GM23338 (cell line): ENCODE data around the gene ZFHX3. TPM values are rescaled to one million over a fixed set of nuclear protein-coding genes. Genes with fewer than 3 reads are reported as not detected.

Experiments
- ATAC-seq: fragments of 200-7000 bp; cut with Tn5 transposase; 3 replicates; pipeline ENCODE4 v1.9.1; 2020
- DNase-seq: peaks from one replicate; pipeline ENCODE4 v3.0.0-alpha.2; 2015; ENCODE audit warnings: low spot score
- H2AFZ ChIP-seq: fragments of 200-600 bp; sonication (generic); 2 replicates; pipeline ENCODE4 v1.8.0; 2016; ENCODE audit warnings: antibody characterized with exemption, mild to moderate bottlenecking, moderate library complexity
- H3F3A ChIP-seq: fragments of 200-600 bp; sonication (generic); replicated peaks from 2 replicates; pipeline ENCODE4 v1.8.0; 2017; ENCODE audit warnings: antibody characterized with exemption, mixed run types, low read depth
- H3K27ac ChIP-seq: fragments of 200-600 bp; sonication (generic); 2 replicates; pipeline ENCODE4 v1.6.1; 2016; ENCODE audit warnings: low read depth
- H3K27me3 ChIP-seq: fragments of 200-600 bp; sonication (generic); 2 replicates; pipeline ENCODE4 v1.8.0; 2016; ENCODE audit warnings: mild to moderate bottlenecking, mixed run types, moderate library complexity; ENCODE audit not compliant: insufficient read depth
- H3K36me3 ChIP-seq: fragments of 200-600 bp; sonication (generic); 2 replicates; pipeline ENCODE4 v1.8.0; 2016; ENCODE audit warnings: mild to moderate bottlenecking; ENCODE audit not compliant: insufficient read depth
- H3K4me1 ChIP-seq: fragments of 200-600 bp; sonication (generic); 2 replicates; pipeline ENCODE4 v1.8.0; 2016; ENCODE audit warnings: mild to moderate bottlenecking, moderate library complexity; ENCODE audit not compliant: insufficient read depth
- H3K4me2 ChIP-seq: fragments of 200-600 bp; sonication (generic); 2 replicates; pipeline ENCODE4 v1.7.1; 2017; ENCODE audit warnings: mixed run types
- H3K4me3 ChIP-seq: fragments of 200-600 bp; sonication (generic); 2 replicates; pipeline ENCODE4 v1.6.1; 2016; ENCODE audit warnings: mixed run types
- H3K79me2 ChIP-seq: fragments of 200-600 bp; sonication (generic); replicated peaks from 2 replicates; pipeline ENCODE4 v1.8.0; 2017; ENCODE audit warnings: mild to moderate bottlenecking; ENCODE audit not compliant: insufficient read depth
- H3K9me2 ChIP-seq: fragments of 200-600 bp; sonication (generic); 2 replicates; pipeline ENCODE4 v1.8.0; 2017; ENCODE audit not compliant: insufficient read depth
- H4K20me1 ChIP-seq: fragments of 200-600 bp; sonication (generic); replicated peaks from 2 replicates; pipeline ENCODE4 v1.8.0; 2017; ENCODE audit warnings: mild to moderate bottlenecking; ENCODE audit not compliant: insufficient read depth
- H3K27ac Mint-ChIP-seq: 2 replicates; pipeline ENCODE4 v1.8.0; 2020; ENCODE audit warnings: inconsistent platforms, mild to moderate bottlenecking, moderate library complexity, mixed read lengths
- H3K27me3 Mint-ChIP-seq: 3 replicates; pipeline ENCODE4 v1.8.0; 2022; ENCODE audit warnings: low read depth, mild to moderate bottlenecking, moderate library complexity, mixed read lengths, inconsistent platforms; ENCODE audit not compliant: insufficient read depth, poor library complexity
- H3K36me3 Mint-ChIP-seq: 3 replicates; pipeline ENCODE4 v1.8.0; 2021; ENCODE audit warnings: low read depth, mild to moderate bottlenecking, inconsistent platforms, moderate library complexity, mixed read lengths
- H3K4me1 Mint-ChIP-seq: 3 replicates; pipeline ENCODE4 v1.8.0; 2020; ENCODE audit warnings: mild to moderate bottlenecking, inconsistent platforms, mixed read lengths
- H3K4me3 Mint-ChIP-seq: 3 replicates; pipeline ENCODE4 v1.8.0; 2021; ENCODE audit warnings: moderate library complexity, mild to moderate bottlenecking, inconsistent platforms, mixed read lengths
- H3K9me3 Mint-ChIP-seq: 3 replicates; pipeline ENCODE4 v1.8.0; 2020; ENCODE audit warnings: moderate library complexity, mild to moderate bottlenecking, inconsistent platforms, mixed read lengths
- CREB1 ChIP-seq: fragments of 250-450 bp; sonication (Bioruptor Pico); IDR thresholded peaks from 2 replicates; pipeline ENCODE4 v1.5.0; 2020; ENCODE audit warnings: low read depth, mild to moderate bottlenecking, moderate library complexity
- EZH2 ChIP-seq: fragments of 200-600 bp; sonication (generic); IDR thresholded peaks from one replicate; pipeline ENCODE4 v1.8.0; 2017; ENCODE audit warnings: antibody characterized with exemption, mild to moderate bottlenecking, low read depth; ENCODE audit not compliant: unreplicated experiment
- JUNB ChIP-seq: IDR thresholded peaks from one replicate; pipeline ENCODE4 v1.6.1; 2016; ENCODE audit warnings: antibody characterized with exemption; ENCODE audit not compliant: unreplicated experiment
- NANOG ChIP-seq: IDR thresholded peaks from 2 replicates; pipeline ENCODE4 v1.6.1; 2016; ENCODE audit warnings: antibody characterized with exemption, borderline replicate concordance
- ZNF114 ChIP-seq: fragments of 250-450 bp; sonication (Bioruptor Pico); IDR thresholded peaks from 2 replicates; pipeline ENCODE4 v1.5.0; 2020; ENCODE audit warnings: mild to moderate bottlenecking, moderate library complexity
- ZNF462 ChIP-seq: fragments of 250-450 bp; sonication (Bioruptor Pico); IDR thresholded peaks from 2 replicates; pipeline ENCODE4 v1.5.0; 2020; ENCODE audit warnings: mild to moderate bottlenecking, moderate library complexity
- polyA plus RNA-seq: library from polyadenylated mRNA; unstranded; fragments of >200 nt; fragmentation: Nextera tagmentation; extraction: Ambion mirVana; gene quantifications from 2 replicates; pipeline ENCODE4 v1.2.1, GENCODE V29; 2016
- total RNA-seq: library from RNA; depleted of rRNA; stranded (reverse); fragments of >200 nt; shearing (Covaris generic); gene quantifications from 2 replicates; pipeline ENCODE4 v1.2.3, GENCODE V29; 2014
- TF ChIP-seq, protein P1 (sequence below): IDR thresholded peaks from one replicate; pipeline ENCODE4 v1.6.1; 2018; ENCODE audit warnings: antibody characterized with exemption; ENCODE audit not compliant: unreplicated experiment

ZFHX3 gene
- total and polyA plus RNA-seq, 2 experiments from 2014 or later: 1.0 to 1.5 TPM

DNA sequence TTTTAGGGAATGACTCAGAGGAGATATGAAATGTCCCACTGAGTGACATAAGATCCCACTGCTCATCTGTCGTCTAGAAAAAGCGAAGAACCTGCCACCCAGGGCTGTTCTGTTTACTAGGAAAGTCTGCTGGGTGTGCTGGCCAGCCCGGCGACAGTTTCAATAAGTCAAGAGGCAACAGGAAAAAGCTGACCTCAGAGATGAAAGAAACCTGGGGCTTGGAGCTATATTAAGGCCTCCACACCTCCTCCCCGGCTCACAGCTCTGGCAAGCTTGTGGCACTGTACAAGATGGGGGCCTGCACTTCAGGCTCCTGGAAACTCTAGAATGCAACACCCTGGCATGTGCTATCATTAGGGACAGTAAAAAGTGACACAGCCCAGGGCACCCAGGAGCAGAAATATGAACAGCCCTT is 10.6 kb downstream of the ZFHX3 start (continued):
- TF ChIP-seq, protein P1, sequence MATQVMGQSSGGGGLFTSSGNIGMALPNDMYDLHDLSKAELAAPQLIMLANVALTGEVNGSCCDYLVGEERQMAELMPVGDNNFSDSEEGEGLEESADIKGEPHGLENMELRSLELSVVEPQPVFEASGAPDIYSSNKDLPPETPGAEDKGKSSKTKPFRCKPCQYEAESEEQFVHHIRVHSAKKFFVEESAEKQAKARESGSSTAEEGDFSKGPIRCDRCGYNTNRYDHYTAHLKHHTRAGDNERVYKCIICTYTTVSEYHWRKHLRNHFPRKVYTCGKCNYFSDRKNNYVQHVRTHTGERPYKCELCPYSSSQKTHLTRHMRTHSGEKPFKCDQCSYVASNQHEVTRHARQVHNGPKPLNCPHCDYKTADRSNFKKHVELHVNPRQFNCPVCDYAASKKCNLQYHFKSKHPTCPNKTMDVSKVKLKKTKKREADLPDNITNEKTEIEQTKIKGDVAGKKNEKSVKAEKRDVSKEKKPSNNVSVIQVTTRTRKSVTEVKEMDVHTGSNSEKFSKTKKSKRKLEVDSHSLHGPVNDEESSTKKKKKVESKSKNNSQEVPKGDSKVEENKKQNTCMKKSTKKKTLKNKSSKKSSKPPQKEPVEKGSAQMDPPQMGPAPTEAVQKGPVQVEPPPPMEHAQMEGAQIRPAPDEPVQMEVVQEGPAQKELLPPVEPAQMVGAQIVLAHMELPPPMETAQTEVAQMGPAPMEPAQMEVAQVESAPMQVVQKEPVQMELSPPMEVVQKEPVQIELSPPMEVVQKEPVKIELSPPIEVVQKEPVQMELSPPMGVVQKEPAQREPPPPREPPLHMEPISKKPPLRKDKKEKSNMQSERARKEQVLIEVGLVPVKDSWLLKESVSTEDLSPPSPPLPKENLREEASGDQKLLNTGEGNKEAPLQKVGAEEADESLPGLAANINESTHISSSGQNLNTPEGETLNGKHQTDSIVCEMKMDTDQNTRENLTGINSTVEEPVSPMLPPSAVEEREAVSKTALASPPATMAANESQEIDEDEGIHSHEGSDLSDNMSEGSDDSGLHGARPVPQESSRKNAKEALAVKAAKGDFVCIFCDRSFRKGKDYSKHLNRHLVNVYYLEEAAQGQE: no peak
- TF ChIP-seq EZH2: no peak
- TF ChIP-seq JUNB: no peak
- TF ChIP-seq CREB1: no peak
- no peak for TF ChIP-seq ZNF114 (CRISPR knock-in tag)

DNA sequence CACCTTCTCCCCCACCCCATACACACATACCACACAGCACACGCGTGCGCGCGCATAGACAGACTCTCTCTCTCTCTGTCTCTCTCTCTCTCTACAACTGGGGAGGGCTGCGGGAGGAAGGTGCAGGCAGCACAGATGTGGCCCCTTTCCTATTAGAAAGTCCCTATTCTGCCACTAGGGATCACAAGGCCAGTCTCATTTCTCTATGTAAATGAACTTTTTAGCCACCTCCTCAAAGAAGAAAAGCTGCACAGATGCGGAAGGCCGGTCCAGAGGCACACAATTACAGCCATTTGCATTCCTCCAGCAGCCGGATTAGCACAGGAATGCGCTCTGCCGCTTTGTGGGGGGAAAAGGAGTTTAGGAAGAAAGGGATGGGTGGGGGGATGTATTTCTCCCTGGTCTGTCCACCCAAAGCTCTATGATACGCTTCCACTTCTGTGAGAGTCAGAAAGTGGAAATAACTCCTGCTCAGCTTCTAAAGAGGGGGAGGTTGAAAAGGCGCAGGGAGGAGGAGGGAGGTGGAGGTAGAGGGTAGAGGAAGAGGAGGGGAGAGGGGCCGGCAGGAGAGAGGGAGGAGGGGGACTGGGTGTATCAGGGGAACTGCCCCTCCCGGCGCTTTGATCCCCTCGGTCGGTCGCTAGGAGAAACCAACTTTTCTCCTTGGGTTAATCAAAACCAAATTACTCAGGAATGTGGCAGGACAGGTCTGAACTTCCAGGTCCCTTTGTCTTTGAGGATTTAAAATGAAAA is 11.7 kb downstream of the ZFHX3 start:
- Mint-ChIP-seq H3K27me3 (peaks cover 97% of the 10 kb centered on the region), H3K36me3 (peaks cover 9% of the 10 kb centered on the region; the same call in 2 of the 3 replicates), H3K9me3 (peaks cover 12% of the 10 kb centered on the region; the same call in 2 of the 3 replicates), H3K4me1 (peaks cover 86% of the 10 kb centered on the region), H3K4me3 (peak overlapping the region; percentile 60), H3K27ac (no peak overlapping the region)
- no peaks in the 10 kb centered on the region for H3K36me3 ChIP-seq
- peak overlapping the region; percentile 73 for H3K4me2 ChIP-seq
- no peak overlapping the region for H2AFZ ChIP-seq
- 0 out of 2 replicates have a peak, but pooled peaks have one; percentile 4 for TF ChIP-seq NANOG
- TF ChIP-seq EZH2: peak; percentile 45
- no peak for TF ChIP-seq JUNB
- peaks cover 28% of the 10 kb centered on the region for H3F3A ChIP-seq
- H3K4me1 ChIP-seq: peaks cover 83% of the 10 kb centered on the region
- peak overlapping the region; percentile 45 for H3K4me3 ChIP-seq
- H3K79me2 ChIP-seq: 0 out of 2 replicates have a peak, but pooled peaks cover 4% of the 10 kb centered on the region
- H3K9me2 ChIP-seq: no peaks in the 10 kb centered on the region
- ATAC-seq (peak; percentile 11), DNase-seq (peak; percentile 96)
- peaks cover 26% of the 10 kb centered on the region for H4K20me1 ChIP-seq
- peak overlapping the region; percentile 84 for H3K27ac ChIP-seq
- peaks cover 87% of the 10 kb centered on the region for H3K27me3 ChIP-seq

GRCh38 chr16:73034374-73034773 is 13.6 kb downstream of the ZFHX3 start:
- Histone ChIP-seq H3K9me2 (no peaks in the 10 kb centered on the region), H3K27me3 (peaks cover 91% of the 10 kb centered on the region), H3K4me1 (peaks cover 74% of the 10 kb centered on the region), H3K79me2 (0 out of 2 replicates have a peak, but pooled peaks cover 4% of the 10 kb centered on the region), H3K36me3 (no peaks in the 10 kb centered on the region), H3F3A (peaks cover 32% of the 10 kb centered on the region), H4K20me1 (peaks cover 39% of the 10 kb centered on the region), H3K4me3 (peak overlapping the region; percentile 45; the same call in 1 of the 2 replicates), H3K27ac (no peak overlapping the region), H2AFZ (no peak overlapping the region), H3K4me2 (peak overlapping the region; percentile 73)
- ATAC-seq (no peak), DNase-seq (no peak)
- Mint-ChIP-seq H3K4me1 (peaks cover 74% of the 10 kb centered on the region), H3K4me3 (peak overlapping the region; percentile 32; the same call in 1 of the 3 replicates), H3K27me3 (peaks cover 98% of the 10 kb centered on the region), H3K9me3 (peaks cover 3% of the 10 kb centered on the region; the same call in 1 of the 3 replicates), H3K36me3 (no peaks in the 10 kb centered on the region), H3K27ac (no peak overlapping the region)
- TF ChIP-seq EZH2 (peak; percentile 47), ZNF462 (no peak)
